Transverse colon (tissue), 4 donors: Measurements from ENCODE around the gene COL24A1. TPM values are rescaled to one million over a fixed set of nuclear protein-coding genes. Genes with fewer than 3 reads are reported as not detected.

Source experiments
- DNase-seq: peaks from one replicate; pipeline ENCODE4 v3.0.0-alpha.2; 2019
- H3K27ac ChIP-seq, 4 donors: fragments of 200-600 bp; sonication (generic); 2 replicates each; pipeline ENCODE4 v1.5.1; 2016 to 2018; ENCODE audit warnings: inconsistent platforms in 4 of 4
- H3K27me3 ChIP-seq: fragments of 200-600 bp; sonication (generic); 2 replicates; pipeline ENCODE4 v1.5.1; 2017; ENCODE audit warnings: inconsistent platforms
- H3K36me3 ChIP-seq, 4 donors: fragments of 200-600 bp; sonication (generic); 2 replicates each; pipeline ENCODE4 v1.5.1; 2017 to 2019; ENCODE audit warnings: inconsistent platforms in 4 of 4
- H3K4me1 ChIP-seq, 4 donors: fragments of 200-600 bp; sonication (generic); 2 replicates each; pipeline ENCODE4 v1.5.1; 2017 to 2020; ENCODE audit warnings: inconsistent platforms in 4 of 4
- H3K4me3 ChIP-seq, 4 donors: fragments of 200-600 bp; sonication (generic); 1 replicate in 1 of 4; 2 replicates in 3 of 4; pipeline versions ENCODE4 v1.5.1 to v1.6.1; 2017 to 2019; ENCODE audit warnings: inconsistent platforms in 4 of 4
- H3K9me3 ChIP-seq, 2 donors: fragments of 200-600 bp; sonication (generic); 2 replicates each; pipeline ENCODE4 v1.5.1; 2017 to 2019; ENCODE audit warnings: inconsistent platforms in 2 of 2
- CTCF ChIP-seq, 5 experiments: fragments of 200-600 bp in 3 of 5; fragments of 450-650 bp in 2 of 5; sonication (generic) in 3 of 5; IDR thresholded peaks; 1 replicate in 2 of 5; 2 replicates in 3 of 5; pipeline ENCODE4 v1.5.1; 2016 to 2017; ENCODE audit warnings: antibody characterized with exemption in 5 of 5, inconsistent platforms in 3 of 5, mild to moderate bottlenecking in 2 of 5, moderate library complexity in 1 of 5
- EP300 ChIP-seq: sonication (generic); formaldehyde crosslinking; IDR thresholded peaks from one replicate; pipeline ENCODE4 v1.6.1; 2017; ENCODE audit warnings: antibody characterized with exemption, low read depth
- POLR2A ChIP-seq: fragments of 450-650 bp; IDR thresholded peaks from one replicate; pipeline ENCODE4 v1.6.1; 2016; ENCODE audit warnings: antibody characterized with exemption, mild to moderate bottlenecking, moderate library complexity
- POLR2AphosphoS5 ChIP-seq, 3 donors: sonication (generic); formaldehyde crosslinking; IDR thresholded peaks; one replicate each; pipeline ENCODE4 v1.6.1; 2016; ENCODE audit warnings: antibody characterized with exemption in 3 of 3
- WGBS, 2 donors: methylation state at CpG; one replicate each; pipeline ENCODE4 v1.1.5; 2018; ENCODE audit warnings: low coverage in 1 of 2; 5-methylcytosine and 5-hydroxymethylcytosine counted together
- in situ Hi-C, 4 donors: fragments of 200-750 bp; cut with MboI; loops; one replicate each; pipeline versions ENCODE4 v1.15.0 to v1.15.1; 2017; ENCODE audit warnings: low sequenced_read_pairs in 3 of 4, low pct_ligation_motif_present in 1 of 4, low pct_unique_long_range_greater_than_20kb in 1 of 4
- intact Hi-C: fragments of 100-400 bp; cut with DNase I; formaldehyde crosslinking; loops from one replicate; pipeline ENCODE4 v1.15.1; 2023; ENCODE audit warnings: low total_unique reads
- total RNA-seq, 4 donors: library from RNA; depleted of rRNA; stranded (reverse); fragments of >200 nt; gene quantifications; one replicate each; pipeline ENCODE4 v1.1.0, GENCODE V29; 2016

The COL24A1 gene
- total RNA-seq, 4 donors from 2014 or later = 0.68 to 1.2 (median 0.93) TPM

GRCh38 chr1:86069757-86070145, 86.8 kb downstream of the COL24A1 start:
- Histone ChIP-seq H3K27ac (no peak overlapping the region), H3K4me3 (no peak overlapping the region), H3K9me3 (no peaks in the 10 kb centered on the region), H3K36me3 (no peaks in the 10 kb centered on the region), H3K27me3 (no peaks in the 10 kb centered on the region), H3K4me1 (no peaks in the 10 kb centered on the region)
- intact Hi-C loops (no loop called here), in situ Hi-C loops (no loop called here)
- 71 to 73% methylated on average over 1 to 2 of the region's 2 CpGs for WGBS, 2 donors
- no peak for DNase-seq
- TF ChIP-seq EP300 (no peak), POLR2A (no peak), POLR2AphosphoS5 (IDR thresholded peaks at IDR 0.05) (no peak), CTCF (IDR thresholded peaks at IDR 0.05) (no peak)

GRCh38 chr1:86068841-86069756, 87.5 kb downstream of the COL24A1 start:
- TF ChIP-seq POLR2A (no peak), POLR2AphosphoS5 (IDR thresholded peaks at IDR 0.05) (no peak), CTCF (IDR thresholded peaks at IDR 0.05) (no peak)
- intact Hi-C loops = no loop called here
- in situ Hi-C loops = no loop called here
- 60 to 64% methylated on average over 1 to 3 of the region's 3 CpGs for WGBS, 2 donors
- Histone ChIP-seq H3K4me1 (no peaks in the 10 kb centered on the region), H3K27me3 (no peaks in the 10 kb centered on the region), H3K27ac (no peak overlapping the region), H3K36me3 (no peaks in the 10 kb centered on the region), H3K4me3 (no peak overlapping the region), H3K9me3 (no peaks in the 10 kb centered on the region)
- DNase-seq = no peak

GRCh38 chr1:86068271-86068721, 88.3 kb downstream of the COL24A1 start:
- in situ Hi-C loops = no loop called here
- TF ChIP-seq EP300 (no peak), POLR2AphosphoS5 (IDR thresholded peaks at IDR 0.05) (no peak), POLR2A (no peak), CTCF (IDR thresholded peaks at IDR 0.05) (no peak)
- DNase-seq = no peak
- Histone ChIP-seq H3K27ac (no peak overlapping the region), H3K4me1 (no peaks in the 10 kb centered on the region), H3K9me3 (no peaks in the 10 kb centered on the region), H3K4me3 (no peak overlapping the region), H3K27me3 (no peaks in the 10 kb centered on the region), H3K36me3 (no peaks in the 10 kb centered on the region)
- intact Hi-C loops = no loop called here
- WGBS, 2 donors = 67 to 100% methylated on average over 1 to 3 of the region's 3 CpGs

DNA sequence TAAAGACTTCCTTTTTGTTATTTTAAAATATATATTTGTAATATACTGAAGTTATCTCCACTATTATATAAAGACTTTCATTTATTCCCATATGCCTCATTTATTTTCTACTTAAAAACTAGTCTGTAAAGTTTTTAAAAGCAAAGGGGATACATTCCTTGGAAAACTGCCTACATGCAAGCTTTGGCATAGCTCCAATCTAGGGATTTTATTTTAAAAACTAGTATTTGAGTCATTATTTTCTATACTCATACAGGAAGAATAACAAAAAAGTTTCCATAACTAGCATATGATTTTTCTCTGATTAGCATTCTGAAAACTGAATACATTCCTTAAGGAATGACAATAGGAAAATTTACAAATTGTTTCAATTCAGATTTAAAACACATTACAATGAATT, 88.9 kb downstream of the COL24A1 start:
- intact Hi-C loops = no loop called here
- no peak overlapping the region for H3K4me3 ChIP-seq
- in situ Hi-C loops = no loop called here
- H3K9me3 ChIP-seq = no peaks in the 10 kb centered on the region
- no peaks in the 10 kb centered on the region for H3K36me3 ChIP-seq
- no peak for DNase-seq
- no peaks in the 10 kb centered on the region for H3K27me3 ChIP-seq
- TF ChIP-seq POLR2AphosphoS5 (IDR thresholded peaks at IDR 0.05) = no peak
- no peak for TF ChIP-seq POLR2A
- no peak for TF ChIP-seq CTCF (IDR thresholded peaks at IDR 0.05)
- TF ChIP-seq EP300 = no peak
- H3K4me1 ChIP-seq = no peaks in the 10 kb centered on the region
- no peak overlapping the region for H3K27ac ChIP-seq
